Thyroid gland (tissue), 4 donors: ENCODE measurements around the gene TRIM71. TPM values are rescaled to one million over a fixed set of nuclear protein-coding genes. Genes with fewer than 3 reads are reported as not detected.
A peak's percentile ranks its signal among the peaks of the same experiment; 100 is the strongest.
"Not testable (repeated sequence)": the region's sequence is repeated elsewhere in the genome, so short reads cannot be mapped to it uniquely, and the experiment has no call there.

ENCODE experiments used
- DNase-seq, 2 donors: peaks; one replicate each; pipeline ENCODE4 v3.0.0-alpha.2; 2019
- H3K27ac ChIP-seq, 3 donors: fragments of 200-600 bp; sonication (generic); 1 replicate in 2 of 3; 2 replicates in 1 of 3; pipeline ENCODE4 v1.5.1; 2016 to 2019; ENCODE audit warnings: mild to moderate bottlenecking in 1 of 3, moderate library complexity in 1 of 3
- H3K27me3 ChIP-seq: fragments of 200-600 bp; sonication (generic); one replicate; pipeline ENCODE4 v1.5.1; 2019
- H3K36me3 ChIP-seq, 2 donors: fragments of 200-600 bp; sonication (generic); one replicate each; pipeline ENCODE4 v1.5.1; 2016 to 2019
- H3K4me1 ChIP-seq, 2 donors: fragments of 200-600 bp; sonication (generic); one replicate each; pipeline ENCODE4 v1.5.1; 2017 to 2019
- H3K4me3 ChIP-seq, 3 donors: fragments of 200-600 bp; sonication (generic); replicated peaks in 1 of 3; 1 replicate in 2 of 3; 2 replicates in 1 of 3; pipeline ENCODE4 v1.5.1; 2016; ENCODE audit warnings: mild to moderate bottlenecking in 1 of 3
- H3K9me3 ChIP-seq: fragments of 200-600 bp; sonication (generic); one replicate; pipeline ENCODE4 v1.5.1; 2017
- POLR2A ChIP-seq, 2 donors: fragments of 450-650 bp; IDR thresholded peaks; one replicate each; pipeline ENCODE4 v1.6.1; 2017; ENCODE audit warnings: antibody characterized with exemption in 2 of 2, mild to moderate bottlenecking in 2 of 2, moderate library complexity in 1 of 2
- WGBS, 2 donors: methylation state at CpG; one replicate each; pipeline ENCODE4 v1.1.5; 2017; 5-methylcytosine and 5-hydroxymethylcytosine counted together
- intact Hi-C: fragments of 100-400 bp; cut with DNase I; formaldehyde crosslinking; loops from one replicate; pipeline ENCODE4 v1.15.1; 2023
- total RNA-seq, 4 donors: library from RNA; depleted of rRNA; stranded (reverse); fragments of >200 nt; gene quantifications; one replicate each; pipeline ENCODE4 v1.2.3, GENCODE V29; 2016
- TF ChIP-seq, protein P1 (sequence below), 6 experiments: fragments of 200-600 bp in 3 of 6; fragments of 450-650 bp in 3 of 6; sonication (generic) in 3 of 6; IDR thresholded peaks; one replicate each; pipeline ENCODE4 v1.5.1; 2016 to 2019; ENCODE audit warnings: antibody characterized with exemption in 6 of 6, mild to moderate bottlenecking in 2 of 6, inconsistent platforms in 1 of 6, moderate library complexity in 1 of 6

TRIM71 gene
- total RNA-seq, 4 donors from 2014 or later, result under 0.01 to 0.15 (median 0.13) TPM; not detected in 1

DNA sequence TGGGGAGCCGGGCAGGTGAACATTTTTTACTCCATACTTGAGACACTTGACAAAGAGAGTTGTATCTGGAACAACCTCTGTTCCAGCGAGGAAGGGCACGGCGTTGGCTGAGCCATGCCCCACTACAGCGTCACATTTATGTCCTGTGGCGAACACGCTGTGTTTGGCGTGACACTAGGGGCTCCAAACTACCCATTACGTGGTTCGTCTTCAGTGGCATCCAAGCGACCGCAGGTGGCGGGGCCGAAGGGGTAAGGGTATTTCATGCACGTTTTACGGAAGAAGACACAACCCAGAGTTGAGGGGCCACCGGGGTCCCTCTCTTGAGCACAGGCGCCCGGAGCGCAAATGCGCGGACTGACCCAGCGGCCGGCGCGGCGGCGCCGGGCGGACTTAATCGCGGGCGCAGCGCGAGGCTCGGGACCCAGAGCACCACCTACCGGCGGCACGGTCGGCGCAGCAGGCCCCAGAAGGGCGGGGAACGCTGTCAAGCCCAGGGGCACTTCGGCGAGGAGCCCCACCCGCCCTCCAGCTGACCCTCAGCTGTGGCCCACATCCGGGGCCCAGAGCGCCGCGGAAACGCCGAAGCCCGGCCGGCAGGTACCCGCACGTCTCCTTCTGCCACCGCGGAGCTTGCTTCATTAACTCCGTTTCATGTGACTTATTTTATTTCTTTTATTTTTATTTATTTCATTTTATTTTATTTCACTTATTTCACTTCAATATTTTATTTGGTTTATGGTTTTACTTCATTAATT is 36.4 kb upstream of the TRIM71 start:
- Histone ChIP-seq H3K9me3 (no peaks in the 10 kb centered on the region), H3K4me1 (peaks cover 0 to 6% of the 10 kb centered on the region in 2 donors), H3K27me3 (no peaks in the 10 kb centered on the region), H3K4me3 (peak overlapping the region in 2 of 3 donors; percentile 28 to 32), H3K27ac (no peak overlapping the region), H3K36me3 (no peaks in the 10 kb centered on the region)
- intact Hi-C loops, result no loop called here
- TF ChIP-seq POLR2A (IDR thresholded peaks at IDR 0.05), result no peak
- TF ChIP-seq, protein P1, sequence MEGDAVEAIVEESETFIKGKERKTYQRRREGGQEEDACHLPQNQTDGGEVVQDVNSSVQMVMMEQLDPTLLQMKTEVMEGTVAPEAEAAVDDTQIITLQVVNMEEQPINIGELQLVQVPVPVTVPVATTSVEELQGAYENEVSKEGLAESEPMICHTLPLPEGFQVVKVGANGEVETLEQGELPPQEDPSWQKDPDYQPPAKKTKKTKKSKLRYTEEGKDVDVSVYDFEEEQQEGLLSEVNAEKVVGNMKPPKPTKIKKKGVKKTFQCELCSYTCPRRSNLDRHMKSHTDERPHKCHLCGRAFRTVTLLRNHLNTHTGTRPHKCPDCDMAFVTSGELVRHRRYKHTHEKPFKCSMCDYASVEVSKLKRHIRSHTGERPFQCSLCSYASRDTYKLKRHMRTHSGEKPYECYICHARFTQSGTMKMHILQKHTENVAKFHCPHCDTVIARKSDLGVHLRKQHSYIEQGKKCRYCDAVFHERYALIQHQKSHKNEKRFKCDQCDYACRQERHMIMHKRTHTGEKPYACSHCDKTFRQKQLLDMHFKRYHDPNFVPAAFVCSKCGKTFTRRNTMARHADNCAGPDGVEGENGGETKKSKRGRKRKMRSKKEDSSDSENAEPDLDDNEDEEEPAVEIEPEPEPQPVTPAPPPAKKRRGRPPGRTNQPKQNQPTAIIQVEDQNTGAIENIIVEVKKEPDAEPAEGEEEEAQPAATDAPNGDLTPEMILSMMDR (IDR thresholded peaks at IDR 0.05), result peak in 5 of 6 experiments; percentile 33 to 88 (median 63)
- DNase-seq, result peak; percentile 64 to 68
- WGBS, 2 donors, result 2 to 5% methylated on average over 25 to 31 of the region's 59 CpGs

DNA sequence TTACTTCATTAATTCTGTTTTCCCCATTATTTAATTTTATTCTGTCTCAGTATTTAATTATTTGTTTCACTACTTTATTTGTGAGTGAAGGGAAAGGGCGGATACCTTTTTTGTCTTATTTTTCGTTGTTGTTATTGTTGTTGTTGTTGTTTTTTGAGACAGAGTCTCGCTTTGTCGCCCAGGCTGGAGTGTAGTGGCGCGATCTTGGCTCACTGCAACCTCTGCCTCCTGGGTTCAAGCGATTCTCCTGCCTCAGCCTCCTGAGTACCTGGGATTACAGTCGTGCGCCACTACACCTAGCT is 35.9 kb upstream of the TRIM71 start:
- H3K4me1 ChIP-seq, H3K36me3 ChIP-seq, DNase-seq, intact Hi-C loops, H3K27me3 ChIP-seq, H3K9me3 ChIP-seq, H3K27ac ChIP-seq, H3K4me3 ChIP-seq: not testable (repeated sequence)
- WGBS, 2 donors, result 92 to 93% methylated on average over 9 of the region's 9 CpGs

DNA sequence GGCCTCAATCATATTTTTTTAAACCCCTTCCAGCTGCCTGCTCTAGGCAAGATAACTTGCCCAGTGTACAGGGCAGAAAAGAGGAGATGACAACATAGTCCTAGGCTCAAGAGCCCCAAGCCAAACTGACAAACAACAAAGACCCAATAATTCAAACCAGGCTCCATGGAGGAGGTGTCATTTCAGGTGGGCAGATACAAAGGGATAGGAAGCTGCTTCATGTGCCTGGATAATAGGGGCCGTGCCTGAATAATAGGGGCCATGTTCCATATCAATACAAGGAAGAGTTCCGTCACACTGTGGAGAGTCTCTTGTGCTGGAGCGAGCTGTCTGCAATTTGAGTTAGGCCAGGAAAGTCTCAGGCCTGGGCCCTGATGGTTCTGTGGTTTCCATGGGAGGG is 35.4 kb upstream of the TRIM71 start:
- TF ChIP-seq, protein P1 (IDR thresholded peaks at IDR 0.05), result no peak
- 96 to 100% methylated on average over 3 of the region's 3 CpGs for WGBS, 2 donors
- DNase-seq, result no peak

DNA sequence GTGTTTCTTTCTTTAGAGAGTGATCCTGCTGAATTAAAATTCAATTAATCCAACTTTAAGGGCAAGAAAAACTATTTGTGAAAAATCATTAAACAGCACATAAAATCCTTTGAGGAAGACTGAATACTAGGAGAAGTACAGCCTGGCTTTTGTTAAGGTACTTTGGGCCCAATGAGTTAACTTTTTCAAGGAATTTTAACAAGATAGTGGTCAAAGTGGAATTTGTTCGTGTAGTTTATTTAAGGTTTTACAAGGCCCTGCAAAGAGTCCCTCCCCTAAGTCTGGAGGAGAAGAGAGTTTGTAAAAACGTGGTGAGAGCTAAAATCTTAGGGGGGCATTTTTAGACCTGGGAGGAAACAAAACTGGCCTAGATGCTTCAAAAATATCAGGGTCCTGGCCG is 26.0 kb upstream of the TRIM71 start:
- Histone ChIP-seq H3K9me3 (no peaks in the 10 kb centered on the region), H3K4me1 (no peaks in the 10 kb centered on the region), H3K27ac (no peak overlapping the region), H3K27me3 (no peaks in the 10 kb centered on the region), H3K4me3 (no peak overlapping the region), H3K36me3 (no peaks in the 10 kb centered on the region)
- intact Hi-C loops, result no loop called here
- TF ChIP-seq, protein P1 (IDR thresholded peaks at IDR 0.05), result no peak
- no peak for DNase-seq
- 47 to 49% methylated on average over 3 of the region's 3 CpGs for WGBS, 2 donors

More for the DNA sequence above, 35.4 kb upstream of the TRIM71 start:
- Histone ChIP-seq H3K27ac (no peak overlapping the region), H3K9me3 (no peaks in the 10 kb centered on the region), H3K4me1 (peaks cover 0 to 6% of the 10 kb centered on the region in 2 donors), H3K27me3 (no peaks in the 10 kb centered on the region), H3K36me3 (no peaks in the 10 kb centered on the region), H3K4me3 (no peak overlapping the region)
- intact Hi-C loops, result no loop called here

DNA sequence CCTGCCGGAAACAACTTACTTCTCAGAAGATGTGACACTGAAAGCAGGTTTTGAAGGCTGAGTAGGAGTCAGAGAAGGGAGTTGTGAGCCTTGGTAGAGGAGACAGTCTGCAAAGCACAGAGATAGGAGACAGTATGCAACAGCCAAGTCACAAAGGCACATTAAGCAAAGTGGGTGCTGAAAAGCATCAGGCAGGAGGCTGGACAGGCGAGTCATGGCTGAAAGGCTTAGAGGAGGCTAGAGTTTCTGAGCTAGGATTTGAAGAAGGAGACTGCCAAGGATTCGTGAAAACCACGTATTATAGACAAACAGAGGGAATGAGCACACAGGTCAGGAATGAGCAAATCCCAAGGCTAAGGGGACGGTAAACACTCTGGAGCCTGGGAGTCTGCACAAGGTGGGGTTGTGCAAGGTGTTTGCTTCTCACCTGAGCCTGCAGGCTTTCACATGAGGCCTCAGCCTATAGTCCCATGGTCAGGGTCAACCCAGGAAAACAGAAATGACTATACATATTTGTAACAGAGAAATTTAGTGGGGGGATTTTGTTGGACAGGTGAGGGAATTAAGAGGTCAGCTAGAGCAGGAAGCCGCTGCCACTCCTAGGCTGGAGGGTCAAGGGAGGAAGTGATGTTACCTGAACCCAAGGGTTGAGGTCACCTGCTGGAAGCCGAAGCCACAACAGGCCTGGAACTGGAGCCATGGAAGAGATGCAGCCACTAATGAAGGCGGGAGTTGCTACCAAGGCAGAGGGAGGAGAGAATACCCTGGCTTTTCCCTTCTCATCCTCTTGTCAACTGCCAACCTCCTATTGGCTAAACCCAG is 23.1 kb upstream of the TRIM71 start:
- Histone ChIP-seq H3K36me3 (no peaks in the 10 kb centered on the region), H3K27me3 (no peaks in the 10 kb centered on the region), H3K4me3 (no peak overlapping the region), H3K27ac (no peak overlapping the region), H3K9me3 (no peaks in the 10 kb centered on the region), H3K4me1 (no peaks in the 10 kb centered on the region)
- intact Hi-C loops, result no loop called here
- no peak for TF ChIP-seq POLR2A (IDR thresholded peaks at IDR 0.05)
- TF ChIP-seq, protein P1 (IDR thresholded peaks at IDR 0.05), result no peak
- 92 to 93% methylated on average over 8 of the region's 8 CpGs for WGBS, 2 donors
- DNase-seq, result no peak

DNA sequence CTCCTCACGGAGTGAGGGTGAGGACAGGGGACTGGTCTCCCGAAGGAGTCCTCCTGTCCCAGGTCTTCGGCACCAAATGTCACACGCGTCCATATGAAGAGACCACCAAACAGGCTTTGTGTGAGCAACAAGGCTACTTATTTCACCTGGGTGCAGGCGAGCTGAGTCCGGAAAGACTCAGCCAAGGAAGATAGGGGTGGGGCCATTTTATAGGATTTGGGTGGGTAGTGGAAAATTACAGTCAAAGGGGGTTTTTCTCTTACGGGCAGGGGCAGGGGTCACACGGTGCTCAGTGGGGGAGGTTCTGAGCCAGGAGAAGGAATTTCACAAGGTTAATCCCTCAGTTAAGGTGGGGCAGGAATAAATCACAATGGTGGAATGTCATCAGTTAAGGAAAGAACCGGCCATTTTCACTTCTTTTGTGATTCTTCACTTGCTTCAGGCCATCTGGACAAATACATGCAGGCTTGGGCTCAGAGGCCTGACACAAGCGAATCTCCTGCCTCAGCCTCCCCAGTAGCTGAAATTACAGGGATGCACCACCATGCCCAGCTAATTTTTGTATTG is 21.3 kb upstream of the TRIM71 start:
- H3K27ac ChIP-seq, DNase-seq, H3K4me3 ChIP-seq, H3K9me3 ChIP-seq, H3K4me1 ChIP-seq, H3K27me3 ChIP-seq, intact Hi-C loops, H3K36me3 ChIP-seq: not testable (repeated sequence)
- 89 to 91% methylated on average over 11 of the region's 11 CpGs for WGBS, 2 donors
